Measurements from ENCODE around the gene SCART1.

- TF ChIP-seq CTCF (conservative IDR thresholded peaks at IDR 0.05 in 1 of 2, IDR thresholded peaks at IDR 0.05 in 1 of 2; ENCODE audit: low read depth in 1 of 2, low read length in 2 of 2), result no peak
- no peak for TF ChIP-seq EZH2 (IDR thresholded peaks at IDR 0.05; ENCODE audit: low read length, missing control alignments)
Observed at GRCh38 chr10:133516057-133516456, 62.3 kb downstream of the SCART1 start.

Data from fibroblast of lung (primary cell).